GM13977 (cell line): ENCODE measurements around the gene ADORA3.

Experiments
- DNase-seq: peaks from one replicate; pipeline ENCODE4 v3.0.0; 2012; ENCODE audit warnings: low spot score
- CTCF ChIP-seq: IDR thresholded peaks from 2 replicates; pipeline ENCODE4 v1.5.1; 2012; ENCODE audit warnings: mild to moderate bottlenecking, control low read depth; ENCODE audit not compliant: insufficient read depth; ENCODE audit errors: extremely low read depth, missing control alignments
- in situ Hi-C: fragments of 300-500 bp; cut with MboI; formaldehyde crosslinking; loops from one replicate; pipeline ENCODE4 v1.12.0; 2022; ENCODE audit warnings: low sequenced_read_pairs, low pct_unique_long_range_greater_than_20kb, mixed read lengths, inconsistent platforms; ENCODE audit not compliant: unreplicated experiment

The ADORA3 gene

GRCh38 chr1:111515291-111516004, 12.0 kb upstream of the ADORA3 start:
- no peak for TF ChIP-seq CTCF
- no peak for DNase-seq
- in situ Hi-C loops = no loop called here

DNA sequence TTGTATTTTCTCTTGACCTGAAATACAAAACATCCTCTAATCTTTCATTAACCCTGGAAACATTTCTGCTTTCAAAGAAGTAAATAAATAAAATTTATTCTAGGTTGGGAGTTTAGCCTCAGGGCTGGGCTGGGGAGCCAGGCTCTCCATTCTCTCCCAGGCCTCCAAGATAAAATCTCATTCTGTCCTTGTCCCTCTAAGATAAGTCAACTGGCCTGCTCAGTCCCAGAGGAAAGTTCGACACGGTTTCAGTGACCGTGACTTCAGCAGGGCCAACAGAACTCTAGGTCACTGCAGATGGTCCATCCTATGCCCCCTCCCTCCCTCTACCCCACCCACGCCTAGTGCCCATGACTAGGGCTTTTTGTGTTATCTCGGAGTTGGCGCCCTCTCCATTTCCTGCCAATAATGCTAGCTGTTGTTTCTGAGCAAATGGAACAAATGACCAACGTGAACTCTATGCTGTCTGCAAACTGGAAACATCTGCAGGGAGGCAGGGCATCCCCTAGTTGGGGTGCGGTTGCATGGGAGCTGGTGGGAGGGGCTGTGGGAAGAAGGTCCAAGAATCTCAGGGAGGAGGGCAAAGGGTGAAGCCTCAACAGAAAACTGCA, 10.1 kb upstream of the ADORA3 start:
- TF ChIP-seq CTCF = no peak
- in situ Hi-C loops = no loop called here
- DNase-seq = no peak

DNA sequence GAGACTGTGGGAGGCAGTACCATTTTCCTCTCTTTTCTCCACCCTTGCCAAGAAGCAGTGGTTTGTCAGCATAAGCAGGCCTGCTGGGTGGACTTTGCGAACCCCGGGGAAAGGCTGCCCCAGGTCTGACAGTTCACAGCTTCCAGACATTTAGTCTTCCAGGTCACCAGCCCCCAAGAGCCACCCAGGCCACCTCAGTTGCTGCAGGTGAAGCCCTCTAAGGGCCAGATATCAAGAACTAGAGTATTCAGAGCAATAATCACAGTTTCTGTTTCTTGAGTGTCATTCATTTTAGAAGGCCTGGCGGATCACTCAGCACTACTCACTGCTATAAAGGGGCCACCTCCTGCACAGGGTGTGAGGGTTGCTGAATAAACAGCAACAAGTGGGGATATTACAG, 9.5 kb upstream of the ADORA3 start:
- TF ChIP-seq CTCF = no peak
- DNase-seq = no peak
- in situ Hi-C loops = no loop called here

GRCh38 chr1:111512132-111512889, 8.9 kb upstream of the ADORA3 start:
- in situ Hi-C loops = no loop called here
- TF ChIP-seq CTCF = no peak
- DNase-seq = no peak

DNA sequence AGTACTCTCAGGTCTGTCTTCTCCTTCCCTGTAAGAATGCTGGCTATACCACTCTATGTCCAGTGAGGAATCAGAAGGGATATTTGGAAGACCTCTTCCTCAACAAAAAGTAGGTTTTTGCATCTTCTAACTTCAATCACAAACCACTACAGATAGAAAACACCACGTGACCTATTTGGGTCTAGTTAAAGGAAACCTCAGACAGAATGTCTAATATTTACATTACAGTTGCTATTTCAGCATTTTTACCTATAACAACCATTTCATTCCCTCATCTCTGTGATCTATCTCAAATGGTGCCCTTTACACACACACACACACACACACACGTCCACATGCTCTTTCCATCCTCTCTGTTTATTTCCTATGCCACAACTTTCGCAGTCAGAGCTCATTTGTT, 7.9 kb upstream of the ADORA3 start:
- in situ Hi-C loops = no loop called here
- no peak for DNase-seq
- no peak for TF ChIP-seq CTCF

DNA sequence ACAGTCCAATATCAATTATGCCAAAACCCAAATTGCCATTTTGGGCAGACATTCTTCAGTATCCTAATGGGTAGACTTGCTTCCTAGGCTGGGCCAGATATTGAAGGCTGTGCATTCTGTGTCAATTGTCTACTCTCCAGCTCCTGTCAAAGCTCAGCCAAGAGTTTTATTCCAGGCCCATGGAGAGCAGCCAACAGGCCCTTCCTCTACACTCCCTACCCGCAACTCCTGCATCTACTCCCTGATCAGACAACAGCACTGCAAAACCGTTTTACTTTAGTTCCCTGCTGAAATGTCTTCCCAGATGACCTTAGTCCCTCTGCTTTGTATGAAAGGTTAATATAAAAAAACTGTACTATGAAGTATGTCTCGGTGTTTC, 6.6 kb upstream of the ADORA3 start:
- no peak for DNase-seq
- in situ Hi-C loops = no loop called here
- TF ChIP-seq CTCF = no peak
